A549 treated with ZK216348 at 1 μM for 4 hours (cell line): ENCODE measurements around the gene VPS4B. TPM values are rescaled to one million over a fixed set of nuclear protein-coding genes. Genes with fewer than 3 reads are reported as not detected.

Source experiments
- total RNA-seq: library from RNA; stranded (reverse); fragments of 200-300 nt; extraction: Qiagen RNA extraction; gene quantifications from 5 replicates; pipeline ENCODE4 v1.2.3, GENCODE V29; 2022; ENCODE audit warnings: low read depth

VPS4B gene
- 17.2 to 24.4 TPM (median 23.6 TPM) in 5 replicates for total RNA-seq

GRCh38 chr18:63422087-63422863 is at the start of gene VPS4B:
Gene VPS4B, minus strand, starts transcription at chr18:63422476. Its CDS starts 217 bp downstream, at chr18:63422259.

GRCh38 chr18:63367053-63367953 is 55.0 kb downstream of the VPS4B start, which contains the start of gene KDSR:
Gene KDSR, minus strand, starts transcription at chr18:63367206. Its CDS starts 88 bp downstream, at chr18:63367118.

Other genes with a start within 250 kb of the VPS4B start
- gene BCL2, start 102.7 kb downstream of the VPS4B start, total RNA-seq: 0.29 to 0.56 TPM (median 0.54 TPM) in 5 replicates
- 28.9 to 43.9 TPM (median 38.3 TPM) in 5 replicates for gene KDSR, start 55.3 kb downstream of the VPS4B start, total RNA-seq
- gene SERPINB5, start 54.5 kb upstream of the VPS4B start, total RNA-seq: 0.06 to 0.11 TPM in 2 of 5 replicates, not detected in the others
- gene SERPINB12, start 119.9 kb upstream of the VPS4B start, total RNA-seq: not detected in 5 replicates
- gene SERPINB13, start 164.9 kb upstream of the VPS4B start, total RNA-seq: not detected in 5 replicates
- gene SERPINB4, start 221.8 kb upstream of the VPS4B start, total RNA-seq: 0.17 to 0.25 TPM (median 0.18 TPM) in 3 of 5 replicates, not detected in the others
- gene SERPINB3, start 239.4 kb upstream of the VPS4B start, total RNA-seq: 0.12 to 0.19 TPM (median 0.14 TPM) in 4 of 5 replicates, not detected in the other